T follicular helper cell (primary cell): ENCODE measurements around the gene ORM2.

Experiments used
- DNase-seq: peaks from one replicate; pipeline ENCODE4 v3.0.0-alpha.2; 2020; ENCODE audit warnings: low read depth

ORM2 gene

GRCh38 chr9:114350636-114351401, 21.1 kb downstream of the ORM2 start:
- no peak for DNase-seq

- no peak for DNase-seq
Observed at GRCh38 chr9:114351932-114352331, 22.3 kb downstream of the ORM2 start.

- no peak for DNase-seq
Observed at GRCh38 chr9:114355821-114356220, 26.2 kb downstream of the ORM2 start.

- DNase-seq: no peak
Observed at GRCh38 chr9:114356792-114357191, 27.1 kb downstream of the ORM2 start.

- no peak for DNase-seq
Observed at GRCh38 chr9:114357360-114357759, 27.7 kb downstream of the ORM2 start.

- DNase-seq: no peak
Observed at GRCh38 chr9:114357911-114358328, 28.3 kb downstream of the ORM2 start.

- no peak for DNase-seq
Observed at GRCh38 chr9:114359801-114360200, 30.1 kb downstream of the ORM2 start.

GRCh38 chr9:114361542-114361941, 31.9 kb downstream of the ORM2 start:
- no peak for DNase-seq

GRCh38 chr9:114362394-114362793, 32.7 kb downstream of the ORM2 start:
- no peak for DNase-seq

GRCh38 chr9:114363424-114363823, 33.8 kb downstream of the ORM2 start:
- DNase-seq: no peak

- no peak for DNase-seq
Observed at GRCh38 chr9:114364134-114365041, 34.7 kb downstream of the ORM2 start.

- no peak for DNase-seq
Observed at GRCh38 chr9:114365194-114365593, 35.5 kb downstream of the ORM2 start.

- no peak for DNase-seq
Observed at GRCh38 chr9:114366334-114367128, 36.9 kb downstream of the ORM2 start.

GRCh38 chr9:114367366-114367765, 37.7 kb downstream of the ORM2 start:
- no peak for DNase-seq

- DNase-seq: no peak
Observed at GRCh38 chr9:114367772-114368569, 38.3 kb downstream of the ORM2 start.

- no peak for DNase-seq
Observed at GRCh38 chr9:114369216-114370130, 39.8 kb downstream of the ORM2 start.

GRCh38 chr9:114370251-114370967, 40.7 kb downstream of the ORM2 start:
- no peak for DNase-seq

- no peak for DNase-seq
Observed at GRCh38 chr9:114370968-114371320, 41.3 kb downstream of the ORM2 start.

- no peak for DNase-seq
Observed at GRCh38 chr9:114371343-114371944, 41.8 kb downstream of the ORM2 start.
